GM12878 (cell line): ENCODE results near the gene PDZD8. TPM values are rescaled to one million over a fixed set of nuclear protein-coding genes. Genes with fewer than 3 reads are reported as not detected.
A peak's percentile ranks its signal among the peaks of the same experiment; 100 is the strongest.

Experiments
- ATAC-seq: fragments of 200-7000 bp; cut with Tn5 transposase; 3 replicates; pipeline ENCODE4 v1.9.1; 2020; ENCODE audit warnings: mild to moderate bottlenecking, moderate library complexity
- BruUV-seq: library from RNA; stranded (reverse); fragments of 400-500 nt; replicated peaks from 2 replicates; lab custom pipeline; 2021; lab: Mats Ljungman, UMichigan
- CTCF ChIA-PET: fragments of 300-600 bp; sonication (Branson Sonifier 250); formaldehyde crosslinking; extraction: SDS; loops from one replicate; lab custom pipeline; 2021; ENCODE audit warnings: inconsistent platforms; lab: Yijun Ruan, JAX
- POLR2A ChIA-PET: fragments of 350-600 bp; formaldehyde crosslinking; extraction: SDS; loops from one replicate; lab custom pipeline; 2021; ENCODE audit warnings: inconsistent platforms; lab: Charles Lee
- RAD21 ChIA-PET: fragments of 300-600 bp; sonication (Branson Sonifier 250); formaldehyde crosslinking; loops from one replicate; lab custom pipeline; 2023; ENCODE audit warnings: antibody characterized with exemption; ENCODE audit not compliant: unreplicated experiment; lab: Charles Lee
- SMC1A ChIA-PET: fragments of 300-600 bp; sonication (Branson Sonifier 250); formaldehyde crosslinking; loops from one replicate; lab custom pipeline; 2023; ENCODE audit not compliant: unreplicated experiment, uncharacterized antibody; lab: Charles Lee
- DNase-seq: peaks from one replicate; pipeline ENCODE4 v3.0.0-alpha.2; 2011; ENCODE audit warnings: low read depth, low spot score
- FAIRE-seq: peaks from 3 replicates; lab custom pipeline; 2011; peaks lifted over from hg19 to GRCh38; lab: Jason Lieb, UNC
- H2AFZ ChIP-seq: 2 replicates; pipeline ENCODE4 v1.6.0; 2011; ENCODE audit warnings: low read depth, low read length, control low read depth; ENCODE audit not compliant: control insufficient read depth
- H3K27ac ChIP-seq: 2 replicates; pipeline ENCODE4 v1.5.1; 2011; ENCODE audit warnings: control low read depth; ENCODE audit not compliant: control insufficient read depth, insufficient read depth
- H3K27me3 ChIP-seq, 2 experiments: replicated peaks in 1 of 2; 2 replicates each; pipeline versions ENCODE4 v1.6.0 to v1.6.1; 2011; ENCODE audit warnings: low read length in 1 of 2; ENCODE audit not compliant: control insufficient read depth in 2 of 2, insufficient read depth in 2 of 2
- H3K36me3 ChIP-seq, 2 experiments: 2 replicates each; pipeline ENCODE4 v1.5.1; 2011; ENCODE audit warnings: low read length in 1 of 2; ENCODE audit not compliant: control insufficient read depth in 2 of 2, insufficient read depth in 2 of 2
- H3K4me1 ChIP-seq: 2 replicates; pipeline ENCODE4 v1.6.1; 2011; ENCODE audit warnings: mild to moderate bottlenecking, low read length, moderate library complexity, mixed read lengths; ENCODE audit not compliant: control insufficient read depth, insufficient read depth
- H3K4me2 ChIP-seq: 2 replicates; pipeline ENCODE4 v1.6.0; 2011; ENCODE audit warnings: control low read depth; ENCODE audit not compliant: control insufficient read depth, insufficient read depth
- H3K4me3 ChIP-seq: fragments of 200-600 bp; sonication (generic); 2 replicates; pipeline ENCODE4 v1.5.1; 2016
- H3K79me2 ChIP-seq: 2 replicates; pipeline ENCODE4 v1.6.0; 2011; ENCODE audit warnings: low read length; ENCODE audit not compliant: control insufficient read depth, insufficient read depth
- H3K9ac ChIP-seq: 2 replicates; pipeline ENCODE4 v1.8.0; 2011; ENCODE audit warnings: low read length, control low read depth, mixed read lengths; ENCODE audit not compliant: control insufficient read depth, insufficient read depth
- H3K9me3 ChIP-seq: replicated peaks from 3 replicates; pipeline ENCODE4 v1.5.1; 2011; ENCODE audit warnings: mild to moderate bottlenecking, low read length; ENCODE audit not compliant: control insufficient read depth, insufficient read depth
- H4K20me1 ChIP-seq: 2 replicates; pipeline ENCODE4 v1.6.0; 2011; ENCODE audit not compliant: control insufficient read depth, insufficient read depth
- ATF7 ChIP-seq: fragments of 450-650 bp; IDR thresholded peaks from 2 replicates; pipeline ENCODE4 v1.6.1; 2016; ENCODE audit warnings: low read depth, mild to moderate bottlenecking
- BACH1 ChIP-seq: fragments of 450-650 bp; IDR thresholded peaks from 2 replicates; pipeline ENCODE4 v1.6.1; 2017; ENCODE audit warnings: mild to moderate bottlenecking, borderline replicate concordance
- BMI1 ChIP-seq: fragments of 450-650 bp; IDR thresholded peaks from 2 replicates; pipeline ENCODE4 v1.6.1; 2016; ENCODE audit warnings: mild to moderate bottlenecking, moderate library complexity, borderline replicate concordance
- CREB1 ChIP-seq: IDR thresholded peaks from 2 replicates; pipeline ENCODE4 v1.6.1; 2012; ENCODE audit warnings: low read depth, mild to moderate bottlenecking, inconsistent platforms
- DPF2 ChIP-seq: fragments of 450-650 bp; IDR thresholded peaks from 2 replicates; pipeline ENCODE4 v1.6.1; 2017; ENCODE audit warnings: mild to moderate bottlenecking
- EP300 ChIP-seq, 2 experiments: fragments of 150-350 bp in 1 of 2; IDR thresholded peaks; 2 replicates each; pipeline ENCODE4 v1.6.1; 2011 to 2012; ENCODE audit warnings: low read depth in 2 of 2, low read length in 2 of 2, borderline replicate concordance in 1 of 2, improper control_type of control experiment in 1 of 2, inconsistent platforms in 1 of 2; ENCODE audit not compliant: control insufficient read depth in 1 of 2
- ESRRA ChIP-seq: IDR thresholded peaks from 2 replicates; pipeline ENCODE4 v1.6.1; 2012; ENCODE audit warnings: mild to moderate bottlenecking, low read length, improper control_type of control experiment
- FOXK2 ChIP-seq: fragments of 450-650 bp; IDR thresholded peaks from 2 replicates; pipeline ENCODE4 v1.6.1; 2017; ENCODE audit warnings: mild to moderate bottlenecking, moderate library complexity
- HDAC2 ChIP-seq: fragments of 200-600 bp; sonication (generic); IDR thresholded peaks from 2 replicates; pipeline ENCODE4 v1.6.1; 2017
- IKZF2 ChIP-seq, 2 experiments: fragments of 450-650 bp; IDR thresholded peaks; 2 replicates each; pipeline ENCODE4 v1.6.1; 2017; ENCODE audit warnings: mild to moderate bottlenecking in 2 of 2, moderate library complexity in 2 of 2
- KDM1A ChIP-seq: fragments of 200-600 bp; sonication (generic); IDR thresholded peaks from 2 replicates; pipeline ENCODE4 v1.6.1; 2016; ENCODE audit warnings: borderline replicate concordance
- MTA2 ChIP-seq: fragments of 450-650 bp; IDR thresholded peaks from 2 replicates; pipeline ENCODE4 v1.6.1; 2016; ENCODE audit warnings: low read depth, mild to moderate bottlenecking, moderate library complexity
- POLR2AphosphoS5 ChIP-seq: IDR thresholded peaks from 2 replicates; pipeline ENCODE4 v1.6.1; 2011; ENCODE audit warnings: mild to moderate bottlenecking, low read length, inconsistent platforms
- RAD51 ChIP-seq: fragments of 450-650 bp; IDR thresholded peaks from 2 replicates; pipeline ENCODE4 v1.6.1; 2016; ENCODE audit warnings: moderate library complexity, mild to moderate bottlenecking, inconsistent platforms
- SIX5 ChIP-seq: IDR thresholded peaks from 2 replicates; pipeline ENCODE4 v1.6.1; 2011; ENCODE audit warnings: mild to moderate bottlenecking, low read depth, low read length, moderate library complexity; ENCODE audit not compliant: severe bottlenecking
- SMAD1 ChIP-seq: fragments of 450-650 bp; IDR thresholded peaks from 2 replicates; pipeline ENCODE4 v1.6.1; 2018; ENCODE audit warnings: mild to moderate bottlenecking, low read depth; ENCODE audit not compliant: partially characterized antibody
- SP1 ChIP-seq: IDR thresholded peaks from one replicate; pipeline ENCODE4 v1.6.1; 2011; ENCODE audit warnings: low read depth, low read length
- ZNF384 ChIP-seq: IDR thresholded peaks from 2 replicates; pipeline ENCODE4 v1.6.1; 2012; ENCODE audit warnings: low read depth, mild to moderate bottlenecking, low read length, improper control_type of control experiment, borderline replicate concordance
- WGBS: methylation state at CpG from one replicate; pipeline ENCODE4 v1.1.6; 2016; ENCODE audit warnings: low lambda C conversion rate; ENCODE audit not compliant: insufficient replicate concordance, insufficient coverage; ENCODE audit errors: missing lambda C conversion rate; 5-methylcytosine and 5-hydroxymethylcytosine counted together
- in situ Hi-C: fragments of 300-500 bp; cut with MboI; formaldehyde crosslinking; loops from 9 replicates; pipeline ENCODE4 v1.14.3; 2018; ENCODE audit warnings: mixed read lengths
- intact Hi-C: fragments of 100-400 bp; cut with micrococcal nuclease; formaldehyde crosslinking; loops from one replicate; pipeline ENCODE4 v1.14.2; 2022; ENCODE audit not compliant: unreplicated experiment
- polyA plus RNA-seq, 11 experiments: library from polyadenylated mRNA; depleted of rRNA in 4 of 11; unstranded in 6 of 11; stranded (reverse) in 5 of 11; fragments of >200 nt; fragmentation: Nextera tagmentation in 4 of 11; fragmentation: Illumina TruSeq in 1 of 11; extraction: Ambion mirVana in 4 of 11; extraction: Trizol in 1 of 11; gene quantifications; 1 replicate in 1 of 11; 2 replicates in 10 of 11; pipeline versions ENCODE4 v1.2.1 to v1.2.3, GENCODE V29; 2011 to 2016; ENCODE audit warnings: inconsistent platforms in 2 of 11, missing spikeins in 2 of 11, low read depth in 1 of 11
- total RNA-seq, 4 experiments: library from RNA; depleted of rRNA in 3 of 4; stranded (reverse); fragments of >200 nt in 3 of 4; fragmentation: Illumina TruSeq in 1 of 4; extraction: Trizol in 1 of 4; gene quantifications; 2 replicates each; pipeline versions ENCODE4 v1.2.1 to v1.2.3, GENCODE V29; 2013 to 2021
- TF ChIP-seq, protein P1 (sequence below): fragments of 450-650 bp; formaldehyde crosslinking; IDR thresholded peaks from 2 replicates; pipeline ENCODE4 v1.5.0; 2022; ENCODE audit warnings: mild to moderate bottlenecking, missing genetic modification characterization
- TF ChIP-seq, protein P2 (sequence below): IDR thresholded peaks from 2 replicates; pipeline ENCODE4 v1.6.1; 2012; ENCODE audit warnings: mild to moderate bottlenecking, low read depth, low read length

The PDZD8 gene
- total and polyA plus RNA-seq, 10 of the 15 experiments (the other 5 are each of a cell fraction or from before 2014, with no cell fraction given), result 2.0 to 21.2 (median 6.7) TPM

DNA sequence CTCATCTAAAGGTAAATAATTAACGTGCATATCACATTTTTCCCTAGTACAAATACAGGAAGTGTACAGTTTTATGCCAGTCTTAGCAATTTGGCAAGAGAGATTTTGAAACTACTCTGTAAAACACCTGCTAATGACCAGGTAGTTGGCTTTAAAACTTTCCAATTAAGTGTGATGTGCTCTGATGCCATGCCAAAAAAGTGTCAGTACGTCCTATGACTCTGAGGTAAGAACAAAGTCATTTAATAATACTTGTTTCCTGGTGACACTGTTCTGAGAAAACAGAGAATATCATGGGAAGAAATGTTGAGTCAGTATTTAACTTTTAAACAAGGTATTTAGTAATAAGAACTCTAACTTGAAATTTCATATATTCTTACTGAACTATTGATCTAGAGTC lies 9.6 kb downstream of the PDZD8 start:
- intact Hi-C loops, result no loop called here
- Histone ChIP-seq H3K4me2 (peak overlapping the region; percentile 38; the same call in 1 of the 2 replicates), H3K27ac (peak overlapping the region; percentile 29; the same call in 1 of the 2 replicates), H2AFZ (no peak overlapping the region), H3K36me3 (peaks cover 0 to 4% of the 10 kb centered on the region in 2 experiments; a peak in 1 of 4 replicates), H3K79me2 (peaks cover 84% of the 10 kb centered on the region), H4K20me1 (no peaks in the 10 kb centered on the region), H3K4me3 (no peak overlapping the region), H3K4me1 (peaks cover 15% of the 10 kb centered on the region), H3K27me3 (no peaks in the 10 kb centered on the region), H3K9ac (no peak overlapping the region), H3K9me3 (no peaks in the 10 kb centered on the region)
- WGBS, result 52% methylated on average over 2 of the region's 2 CpGs
- ChIA-PET SMC1A (interaction anchor here (1.0 kb wide), 2 partner anchors 9 to 46 kb away, joined by 3 read pairs; no protein-coding TSS in a partner anchor), POLR2A (interaction anchor here (1.5 kb wide), 1 partner anchor 26 kb away, joined by 5 read pairs; no protein-coding TSS in a partner anchor), RAD21 (no interaction called here), CTCF (interaction anchor here (0.7 to 2.6 kb wide), 2 partner anchors 24 to 46 kb away, joined by 3 to 16 read pairs; no protein-coding TSS in a partner anchor)
- no TSS peak for BruUV-seq
- ATAC-seq, result peak; percentile 56
- in situ Hi-C loops, result no loop called here
- no peak for DNase-seq
- no peak for FAIRE-seq
- TF ChIP-seq SP1 (no peak), CREB1 (0 out of 2 replicates have a peak, but pooled peaks have one; percentile 27), POLR2AphosphoS5 (no peak), EP300 (IDR thresholded peaks at IDR 0.05; ENCODE audit: borderline replicate concordance in 1 of 2, control insufficient read depth in 1 of 2, low read depth in 2 of 2, low read length in 2 of 2) (peak; percentile 45 to 51; a peak in 2 of 4 replicates), HDAC2 (no peak), BMI1 (peak; percentile 32; the same call in 1 of the 2 replicates), ESRRA (no peak), RAD51 (peak; percentile 53), ATF7 (peak; percentile 66), KDM1A (no peak), ZNF384 (no peak), SMAD1 (peak; percentile 86), IKZF2 (IDR thresholded peaks at IDR 0.05) (peak; percentile 70 to 71; a peak in 2 of 4 replicates), MTA2 (peak; percentile 98), DPF2 (peak; percentile 55), SIX5 (no peak), BACH1 (peak; percentile 65; the same call in 1 of the 2 replicates), FOXK2 (no peak)
- TF ChIP-seq, protein P1, sequence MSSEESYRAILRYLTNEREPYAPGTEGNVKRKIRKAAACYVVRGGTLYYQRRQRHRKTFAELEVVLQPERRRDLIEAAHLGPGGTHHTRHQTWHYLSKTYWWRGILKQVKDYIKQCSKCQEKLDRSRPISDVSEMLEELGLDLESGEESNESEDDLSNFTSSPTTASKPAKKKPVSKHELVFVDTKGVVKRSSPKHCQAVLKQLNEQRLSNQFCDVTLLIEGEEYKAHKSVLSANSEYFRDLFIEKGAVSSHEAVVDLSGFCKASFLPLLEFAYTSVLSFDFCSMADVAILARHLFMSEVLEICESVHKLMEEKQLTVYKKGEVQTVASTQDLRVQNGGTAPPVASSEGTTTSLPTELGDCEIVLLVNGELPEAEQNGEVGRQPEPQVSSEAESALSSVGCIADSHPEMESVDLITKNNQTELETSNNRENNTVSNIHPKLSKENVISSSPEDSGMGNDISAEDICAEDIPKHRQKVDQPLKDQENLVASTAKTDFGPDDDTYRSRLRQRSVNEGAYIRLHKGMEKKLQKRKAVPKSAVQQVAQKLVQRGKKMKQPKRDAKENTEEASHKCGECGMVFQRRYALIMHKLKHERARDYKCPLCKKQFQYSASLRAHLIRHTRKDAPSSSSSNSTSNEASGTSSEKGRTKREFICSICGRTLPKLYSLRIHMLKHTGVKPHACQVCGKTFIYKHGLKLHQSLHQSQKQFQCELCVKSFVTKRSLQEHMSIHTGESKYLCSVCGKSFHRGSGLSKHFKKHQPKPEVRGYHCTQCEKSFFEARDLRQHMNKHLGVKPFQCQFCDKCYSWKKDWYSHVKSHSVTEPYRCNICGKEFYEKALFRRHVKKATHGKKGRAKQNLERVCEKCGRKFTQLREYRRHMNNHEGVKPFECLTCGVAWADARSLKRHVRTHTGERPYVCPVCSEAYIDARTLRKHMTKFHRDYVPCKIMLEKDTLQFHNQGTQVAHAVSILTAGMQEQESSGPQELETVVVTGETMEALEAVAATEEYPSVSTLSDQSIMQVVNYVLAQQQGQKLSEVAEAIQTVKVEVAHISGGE (CRISPR knock-in tag), result no peak
- TF ChIP-seq, protein P2, sequence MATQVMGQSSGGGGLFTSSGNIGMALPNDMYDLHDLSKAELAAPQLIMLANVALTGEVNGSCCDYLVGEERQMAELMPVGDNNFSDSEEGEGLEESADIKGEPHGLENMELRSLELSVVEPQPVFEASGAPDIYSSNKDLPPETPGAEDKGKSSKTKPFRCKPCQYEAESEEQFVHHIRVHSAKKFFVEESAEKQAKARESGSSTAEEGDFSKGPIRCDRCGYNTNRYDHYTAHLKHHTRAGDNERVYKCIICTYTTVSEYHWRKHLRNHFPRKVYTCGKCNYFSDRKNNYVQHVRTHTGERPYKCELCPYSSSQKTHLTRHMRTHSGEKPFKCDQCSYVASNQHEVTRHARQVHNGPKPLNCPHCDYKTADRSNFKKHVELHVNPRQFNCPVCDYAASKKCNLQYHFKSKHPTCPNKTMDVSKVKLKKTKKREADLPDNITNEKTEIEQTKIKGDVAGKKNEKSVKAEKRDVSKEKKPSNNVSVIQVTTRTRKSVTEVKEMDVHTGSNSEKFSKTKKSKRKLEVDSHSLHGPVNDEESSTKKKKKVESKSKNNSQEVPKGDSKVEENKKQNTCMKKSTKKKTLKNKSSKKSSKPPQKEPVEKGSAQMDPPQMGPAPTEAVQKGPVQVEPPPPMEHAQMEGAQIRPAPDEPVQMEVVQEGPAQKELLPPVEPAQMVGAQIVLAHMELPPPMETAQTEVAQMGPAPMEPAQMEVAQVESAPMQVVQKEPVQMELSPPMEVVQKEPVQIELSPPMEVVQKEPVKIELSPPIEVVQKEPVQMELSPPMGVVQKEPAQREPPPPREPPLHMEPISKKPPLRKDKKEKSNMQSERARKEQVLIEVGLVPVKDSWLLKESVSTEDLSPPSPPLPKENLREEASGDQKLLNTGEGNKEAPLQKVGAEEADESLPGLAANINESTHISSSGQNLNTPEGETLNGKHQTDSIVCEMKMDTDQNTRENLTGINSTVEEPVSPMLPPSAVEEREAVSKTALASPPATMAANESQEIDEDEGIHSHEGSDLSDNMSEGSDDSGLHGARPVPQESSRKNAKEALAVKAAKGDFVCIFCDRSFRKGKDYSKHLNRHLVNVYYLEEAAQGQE, result no peak
